HG03432 (cell line): ENCODE results near the gene CIDEB.
A peak's percentile ranks its signal among the peaks of the same experiment; 100 is the strongest.

Experiments
- ATAC-seq: cut with Tn5 transposase; IDR thresholded peaks from one replicate; pipeline ENCODE4 v1.9.1; 2021; ENCODE audit warnings: mild to moderate bottlenecking, moderate library complexity; ENCODE audit not compliant: unreplicated experiment

The CIDEB gene

GRCh38 chr14:24292118-24292807 is 15.5 kb downstream of the CIDEB start:
- ATAC-seq = no peak

GRCh38 chr14:24291446-24292117 is 16.2 kb downstream of the CIDEB start:
- ATAC-seq = no peak

GRCh38 chr14:24290746-24291145 is 17.0 kb downstream of the CIDEB start:
- no peak for ATAC-seq

GRCh38 chr14:24289649-24290280 is 18.0 kb downstream of the CIDEB start:
- ATAC-seq = peak; percentile 82

GRCh38 chr14:24286996-24287395 is 20.8 kb downstream of the CIDEB start:
- ATAC-seq = no peak

GRCh38 chr14:24285351-24285750 is 22.4 kb downstream of the CIDEB start:
- no peak for ATAC-seq

GRCh38 chr14:24284501-24285035 is 23.2 kb downstream of the CIDEB start:
- no peak for ATAC-seq

- no peak for ATAC-seq
Observed at GRCh38 chr14:24283796-24284460, 23.8 kb downstream of the CIDEB start.

GRCh38 chr14:24282736-24283135 is 25.0 kb downstream of the CIDEB start:
- no peak for ATAC-seq

GRCh38 chr14:24281636-24282035 is 26.1 kb downstream of the CIDEB start:
- no peak for ATAC-seq

- ATAC-seq = no peak
Observed at GRCh38 chr14:24280797-24281460, 26.8 kb downstream of the CIDEB start.

GRCh38 chr14:24279301-24280186 is 28.2 kb downstream of the CIDEB start:
- peak; percentile 83 for ATAC-seq

- no peak for ATAC-seq
Observed at GRCh38 chr14:24278424-24278823, 29.4 kb downstream of the CIDEB start.

GRCh38 chr14:24277606-24278321 is 30.0 kb downstream of the CIDEB start:
- no peak for ATAC-seq

GRCh38 chr14:24277071-24277470 is 30.7 kb downstream of the CIDEB start:
- ATAC-seq = no peak

- peak; percentile 50 for ATAC-seq
Observed at GRCh38 chr14:24274101-24274543, 33.7 kb downstream of the CIDEB start.

- ATAC-seq = no peak
Observed at GRCh38 chr14:24273422-24273998, 34.3 kb downstream of the CIDEB start.

GRCh38 chr14:24272467-24272866 is 35.3 kb downstream of the CIDEB start:
- ATAC-seq = no peak

- ATAC-seq = no peak
Observed at GRCh38 chr14:24271834-24272263, 35.9 kb downstream of the CIDEB start.
